HepG2 (cell line): Measurements from ENCODE around the gene GHSR. TPM values are rescaled to one million over a fixed set of nuclear protein-coding genes. Genes with fewer than 3 reads are reported as not detected.
A peak's percentile ranks its signal among the peaks of the same experiment; 100 is the strongest.
"Not testable (repeated sequence)": the region's sequence is repeated elsewhere in the genome, so short reads cannot be mapped to it uniquely, and the experiment has no call there.

Experiments used
- ATAC-seq: fragments of 200-7000 bp; cut with Tn5 transposase; 3 replicates; pipeline ENCODE4 v1.9.1; 2020; ENCODE audit warnings: mild to moderate bottlenecking, moderate library complexity
- BruUV-seq: library from RNA; stranded (reverse); fragments of 400-500 nt; replicated peaks from 2 replicates; lab custom pipeline; 2021; lab: Mats Ljungman, UMichigan
- CTCF ChIA-PET: fragments of 300-600 bp; formaldehyde crosslinking; extraction: SDS; loops from one replicate; lab custom pipeline; 2021; ENCODE audit warnings: low total read pairs, inconsistent platforms, low intra/inter-chr PET ratio; lab: Yijun Ruan, JAX
- POLR2A ChIA-PET: fragments of 350-600 bp; sonication (Branson Sonifier 250); formaldehyde crosslinking; loops from one replicate; lab custom pipeline; 2020; ENCODE audit warnings: antibody characterized with exemption, inconsistent platforms; lab: Yijun Ruan, JAX
- DNase-seq: peaks from one replicate; pipeline ENCODE4 v3.0.0-alpha.2; 2015; ENCODE audit warnings: low spot score
- FAIRE-seq: peaks from 3 replicates; lab custom pipeline; 2011; peaks lifted over from hg19 to GRCh38; lab: Jason Lieb, UNC
- H2AFZ ChIP-seq: one replicate; pipeline ENCODE4 v1.6.1; 2011; ENCODE audit warnings: low read length, inconsistent platforms
- H3K27ac ChIP-seq: fragments of 300-600 bp; 3 replicates; pipeline ENCODE4 v1.8.0; 2011; ENCODE audit warnings: mixed run types, mild to moderate bottlenecking, mixed read lengths, low read length, inconsistent platforms; ENCODE audit not compliant: insufficient read depth; ENCODE audit errors: extremely low read length
- H3K27me3 ChIP-seq, 2 experiments: fragments of 200-600 bp in 1 of 2; 2 replicates in 1 of 2; 3 replicates in 1 of 2; pipeline versions ENCODE4 v1.6.0 to v1.8.0; 2011; ENCODE audit warnings: low read length in 2 of 2, mild to moderate bottlenecking in 2 of 2, moderate library complexity in 2 of 2, inconsistent platforms in 1 of 2; ENCODE audit not compliant: insufficient read depth in 2 of 2, control insufficient read depth in 1 of 2
- H3K36me3 ChIP-seq, 2 experiments: fragments of 200-600 bp in 1 of 2; replicated peaks in 1 of 2; 2 replicates in 1 of 2; 3 replicates in 1 of 2; pipeline versions ENCODE4 v1.5.1 to v1.8.0; 2011; ENCODE audit warnings: low read length in 2 of 2, inconsistent platforms in 1 of 2; ENCODE audit not compliant: insufficient read depth in 2 of 2, control insufficient read depth in 1 of 2
- H3K4me1 ChIP-seq: 2 replicates; pipeline ENCODE4 v1.5.1; 2012; ENCODE audit warnings: low read length, inconsistent platforms; ENCODE audit not compliant: insufficient read depth
- H3K4me2 ChIP-seq: 2 replicates; pipeline ENCODE4 v1.6.0; 2011; ENCODE audit warnings: low read depth, low read length, inconsistent platforms
- H3K4me3 ChIP-seq, 3 experiments: fragments of 200-600 bp in 1 of 3; sonication (generic), shearing (Covaris generic) in 1 of 3; replicated peaks in 1 of 3; 2 replicates each; pipeline ENCODE4 v1.5.1; 2011 to 2016; ENCODE audit warnings: low read length in 3 of 3, inconsistent platforms in 2 of 3, low read depth in 2 of 3, mild to moderate bottlenecking in 2 of 3, control low read depth in 1 of 3, mixed read lengths in 1 of 3; ENCODE audit not compliant: insufficient read depth in 1 of 3
- H3K79me2 ChIP-seq: one replicate; pipeline ENCODE4 v1.6.1; 2011; ENCODE audit warnings: low read length, inconsistent platforms; ENCODE audit not compliant: insufficient read depth
- H3K9ac ChIP-seq: 2 replicates; pipeline ENCODE4 v1.6.0; 2011; ENCODE audit warnings: mild to moderate bottlenecking, low read depth, low read length, inconsistent platforms; ENCODE audit not compliant: insufficient read depth
- H3K9me3 ChIP-seq: 2 replicates; pipeline ENCODE4 v1.5.1; 2012; ENCODE audit warnings: mild to moderate bottlenecking, low read length
- H4K20me1 ChIP-seq: 2 replicates; pipeline ENCODE4 v1.6.0; 2011; ENCODE audit warnings: inconsistent platforms, mild to moderate bottlenecking, low read length, moderate library complexity; ENCODE audit not compliant: insufficient read depth
- ARID5B ChIP-seq: IDR thresholded peaks from 2 replicates; pipeline ENCODE4 v1.4.0; 2020; ENCODE audit warnings: mild to moderate bottlenecking, missing genetic modification reagents
- CTCF ChIP-seq: sonication (generic); formaldehyde crosslinking; IDR thresholded peaks from 2 replicates; pipeline ENCODE4 v1.5.0; 2020; ENCODE audit warnings: mild to moderate bottlenecking, missing genetic modification reagents, moderate library complexity
- ELF3 ChIP-seq: IDR thresholded peaks from 2 replicates; pipeline ENCODE4 v1.6.1; 2016; ENCODE audit warnings: missing genetic modification reagents, missing compliant biosample characterization
- ERF ChIP-seq: IDR thresholded peaks from 2 replicates; pipeline ENCODE4 v1.6.1; 2018; ENCODE audit warnings: missing biosample characterization, missing genetic modification reagents
- GZF1 ChIP-seq: sonication (generic); formaldehyde crosslinking; IDR thresholded peaks from 2 replicates; pipeline ENCODE4 v1.5.1; 2020; ENCODE audit warnings: mild to moderate bottlenecking, missing genetic modification reagents
- KAT8 ChIP-seq: IDR thresholded peaks from 2 replicates; pipeline ENCODE4 v1.6.1; 2016; ENCODE audit warnings: missing genetic modification reagents, missing compliant biosample characterization
- MIXL1 ChIP-seq: IDR thresholded peaks from 2 replicates; pipeline ENCODE4 v1.6.1; 2016
- NFE2L2 ChIP-seq: fragments of 150-350 bp; IDR thresholded peaks from 2 replicates; pipeline ENCODE4 v1.6.1; 2014; ENCODE audit warnings: low read length
- RAD21 ChIP-seq: fragments of 450-650 bp; formaldehyde crosslinking; IDR thresholded peaks from 2 replicates; pipeline ENCODE4 v1.5.0; 2020; ENCODE audit warnings: mild to moderate bottlenecking
- RXRB ChIP-seq: IDR thresholded peaks from 2 replicates; pipeline ENCODE4 v1.6.1; 2016; ENCODE audit warnings: borderline replicate concordance, missing genetic modification reagents, missing compliant biosample characterization
- SAP130 ChIP-seq: IDR thresholded peaks from 2 replicates; pipeline ENCODE4 v1.6.1; 2016; ENCODE audit warnings: low read depth
- SMC3 ChIP-seq: IDR thresholded peaks from 2 replicates; pipeline ENCODE4 v1.6.1; 2011; ENCODE audit warnings: low read length, improper control_type of control experiment
- SOX5 ChIP-seq: IDR thresholded peaks from 2 replicates; pipeline ENCODE4 v1.6.1; 2016; ENCODE audit warnings: borderline replicate concordance
- STAG1 ChIP-seq: sonication (generic); formaldehyde crosslinking; IDR thresholded peaks from 2 replicates; pipeline ENCODE4 v1.4.0; 2020; ENCODE audit warnings: missing genetic modification reagents
- ZNF331 ChIP-seq: sonication (generic); formaldehyde crosslinking; IDR thresholded peaks from 2 replicates; pipeline ENCODE4 v1.4.0; 2020; ENCODE audit warnings: missing genetic modification reagents
- ZNF512B ChIP-seq: sonication (generic); formaldehyde crosslinking; IDR thresholded peaks from 2 replicates; pipeline ENCODE4 v1.5.1; 2020; ENCODE audit warnings: missing genetic modification reagents, mild to moderate bottlenecking, borderline replicate concordance
- ZSCAN9 ChIP-seq: IDR thresholded peaks from 2 replicates; pipeline ENCODE4 v1.6.1; 2016; ENCODE audit warnings: borderline replicate concordance
- WGBS: methylation state at CpG from one replicate; pipeline ENCODE4 v1.1.6; 2017; ENCODE audit warnings: low lambda C conversion rate; 5-methylcytosine and 5-hydroxymethylcytosine counted together
- in situ Hi-C: cut with HindIII; loops from 2 replicates; pipeline ENCODE4 v1.10.0; 2017; ENCODE audit warnings: low pct_unique_long_range_greater_than_20kb; ENCODE audit not compliant: extremely low pct_ligation_motif_present
- intact Hi-C: fragments of 100-400 bp; cut with micrococcal nuclease; formaldehyde crosslinking; loops from one replicate; pipeline ENCODE4 v1.10.0; 2022; ENCODE audit not compliant: unreplicated experiment
- polyA plus RNA-seq, 8 experiments: library from polyadenylated mRNA; depleted of rRNA in 3 of 8; stranded (reverse) in 7 of 8; unstranded in 1 of 8; fragments of >200 nt; fragmentation: Illumina TruSeq in 4 of 8; extraction: Trizol in 4 of 8; gene quantifications; 2 replicates each; pipeline versions ENCODE4 v1.2.1 to v1.2.3, GENCODE V29; 2011 to 2016; ENCODE audit warnings: low read depth in 4 of 8, missing spikeins in 1 of 8, mixed read lengths in 1 of 8; ENCODE audit not compliant: insufficient read depth in 1 of 8
- total RNA-seq, 5 experiments: library from RNA; depleted of rRNA; stranded (reverse); fragments of >200 nt; fragmentation: Illumina TruSeq; extraction: Trizol; gene quantifications; 2 replicates each; pipeline ENCODE4 v1.2.3, GENCODE V29; 2016; ENCODE audit warnings: low read depth in 1 of 5

Gene GHSR
- total and polyA plus RNA-seq, 2 of the 13 experiments (the other 11 are each of a cell fraction or from before 2014, with no cell fraction given), result not detected

- not testable (repeated sequence) for BruUV-seq
- TF ChIP-seq ERF (0 out of 2 replicates have a peak, but pooled peaks have one; percentile 52), GZF1 (0 out of 2 replicates have a peak, but pooled peaks have one; percentile 55), SMC3 (peak; percentile 98), KAT8 (0 out of 2 replicates have a peak, but pooled peaks have one; percentile 44), SAP130 (0 out of 2 replicates have a peak, but pooled peaks have one; percentile 18), ZSCAN9 (0 out of 2 replicates have a peak, but pooled peaks have one; percentile 29), MIXL1 (CRISPR knock-in tag) (0 out of 2 replicates have a peak, but pooled peaks have one; percentile 37), ELF3 (CRISPR knock-in tag) (peak; percentile 47), ARID5B (CRISPR knock-in tag) (peak; percentile 34; the same call in 1 of the 2 replicates), NFE2L2 (peak; percentile 16; the same call in 1 of the 2 replicates), SOX5 (CRISPR knock-in tag) (0 out of 2 replicates have a peak, but pooled peaks have one; percentile 15), RAD21 (peak; percentile 86), RXRB (CRISPR knock-in tag) (peak; percentile 27; the same call in 1 of the 2 replicates), ZNF331 (CRISPR knock-in tag) (peak; percentile 18; the same call in 1 of the 2 replicates), STAG1 (CRISPR knock-in tag) (peak; percentile 87), CTCF (CRISPR knock-in tag) (peak; percentile 85), ZNF512B (CRISPR knock-in tag) (peak; percentile 72; the same call in 1 of the 2 replicates)
Measured at GRCh38 chr3:172490198-172490669, 42.0 kb upstream of the GHSR start.

More at GRCh38 chr3:172490198-172490669, 42.0 kb upstream of the GHSR start:
- H3K27ac ChIP-seq, POLR2A ChIA-PET, H3K4me3 ChIP-seq, H3K27me3 ChIP-seq, H3K4me1 ChIP-seq, H3K9me3 ChIP-seq, H3K79me2 ChIP-seq, H3K9ac ChIP-seq, H2AFZ ChIP-seq, in situ Hi-C loops, H4K20me1 ChIP-seq, H3K36me3 ChIP-seq, H3K4me2 ChIP-seq: not testable (repeated sequence)
- 12% methylated on average over 4 of the region's 4 CpGs for WGBS
- CTCF ChIA-PET, result interaction anchor here (0.9 to 2.7 kb wide), 4 partner anchors 105 to 177 kb away, joined by 3 to 43 read pairs (median 18); no protein-coding TSS in a partner anchor
- peak; percentile 59 for DNase-seq
- FAIRE-seq, result peak; percentile 92
- intact Hi-C loops, result loop anchor here (1.0 kb wide), 3 partner anchors 106 to 177 kb away; no protein-coding TSS in a partner anchor
- ATAC-seq, result peak; percentile 70; the same call in 2 of the 3 replicates
